Natural killer cell (primary cell): ENCODE measurements around the gene GRPEL2. TPM values are rescaled to one million over a fixed set of nuclear protein-coding genes. Genes with fewer than 3 reads are reported as not detected.

Source experiments
- ATAC-seq, 3 donors: fragments of 150-1000 bp in 2 of 3; fragments of 200-7000 bp in 1 of 3; cut with Tn5 transposase; 1 replicate in 1 of 3; 2 replicates in 2 of 3; pipeline ENCODE4 v1.10.0; 2021; ENCODE audit warnings: mild to moderate bottlenecking in 2 of 3, moderate library complexity in 2 of 3
- DNase-seq, 2 donors: peaks; one replicate each; pipeline versions ENCODE4 v3.0.0 to v3.0.0-alpha.2; 2013 to 2021; ENCODE audit warnings: mixed read lengths in 1 of 2
- H3K27ac ChIP-seq: one replicate; pipeline ENCODE4 v1.5.1; 2013; ENCODE audit warnings: mild to moderate bottlenecking, low read length
- H3K27me3 ChIP-seq: one replicate; pipeline ENCODE4 v1.6.1; 2013; ENCODE audit warnings: low read length; ENCODE audit not compliant: control insufficient read depth, insufficient read depth
- H3K36me3 ChIP-seq: one replicate; pipeline ENCODE4 v1.6.1; 2013; ENCODE audit warnings: low read length; ENCODE audit not compliant: control insufficient read depth, insufficient read depth
- H3K4me1 ChIP-seq: one replicate; pipeline ENCODE4 v1.6.1; 2013; ENCODE audit warnings: low read length; ENCODE audit not compliant: control insufficient read depth, insufficient read depth
- H3K4me3 ChIP-seq: one replicate; pipeline ENCODE4 v1.5.1; 2013; ENCODE audit warnings: low read length
- H3K9me3 ChIP-seq: one replicate; pipeline ENCODE4 v1.6.1; 2013; ENCODE audit warnings: low read length; ENCODE audit not compliant: control insufficient read depth, insufficient read depth
- H3K27ac Mint-ChIP-seq, 2 donors: one replicate each; pipeline ENCODE4 v1.8.0; 2022; ENCODE audit warnings: mild to moderate bottlenecking in 2 of 2, mixed read lengths in 2 of 2, moderate library complexity in 1 of 2
- H3K27me3 Mint-ChIP-seq, 2 donors: one replicate each; pipeline ENCODE4 v1.8.0; 2022; ENCODE audit warnings: low read depth in 2 of 2, mixed read lengths in 2 of 2
- H3K36me3 Mint-ChIP-seq: one replicate; pipeline ENCODE4 v1.8.0; 2022; ENCODE audit warnings: mixed read lengths
- H3K4me1 Mint-ChIP-seq, 2 donors: one replicate each; pipeline ENCODE4 v1.8.0; 2022; ENCODE audit warnings: mixed read lengths in 2 of 2
- H3K4me3 Mint-ChIP-seq: one replicate; pipeline ENCODE4 v1.8.0; 2022; ENCODE audit warnings: mild to moderate bottlenecking, moderate library complexity, mixed read lengths
- H3K9me3 Mint-ChIP-seq, 2 donors: one replicate each; pipeline ENCODE4 v1.8.0; 2022; ENCODE audit warnings: mixed read lengths in 2 of 2
- CTCF ChIP-seq: fragments of 200-600 bp; IDR thresholded peaks from one replicate; pipeline ENCODE4 v1.8.0; 2022; ENCODE audit warnings: antibody characterized with exemption
- WGBS: methylation state at CpG from one replicate; pipeline ENCODE4 v1.1.7; 2013; ENCODE audit warnings: missing lambda C conversion rate; ENCODE audit not compliant: insufficient coverage; 5-methylcytosine and 5-hydroxymethylcytosine counted together
- intact Hi-C: fragments of 100-400 bp; cut with micrococcal nuclease; formaldehyde crosslinking; loops from one replicate; pipeline ENCODE4 v1.14.2; 2022
- total RNA-seq, 4 donors: library from RNA; stranded (reverse); fragments of 120-200 nt in 1 of 4; gene quantifications; one replicate each; pipeline versions ENCODE4 v1.2.3 to v1.2.4, GENCODE V29; 2013 to 2022

GRPEL2 gene
- total RNA-seq, 3 donors from 2014 or later (not counting 1 experiment from before 2014, with no cell fraction given) = 5.6 to 12.9 (median 6.8) TPM

GRCh38 chr5:149357370-149358293 lies 12.3 kb downstream of the GRPEL2 start, which contains the start of gene PCYOX1L:
Gene PCYOX1L, plus strand, starts transcription at chr5:149358046. Its CDS starts 23 bp downstream, at chr5:149358069.
- peaks cover 26% of the 10 kb centered on the region for H3K36me3 ChIP-seq
- DNase-seq = peak; percentile 91 to 97
- peaks cover 31 to 36% of the 10 kb centered on the region in 2 donors for H3K4me1 Mint-ChIP-seq
- no peaks in the 10 kb centered on the region for H3K27me3 Mint-ChIP-seq
- no peaks in the 10 kb centered on the region for H3K27me3 ChIP-seq
- H3K9me3 Mint-ChIP-seq = no peaks in the 10 kb centered on the region
- H3K4me3 ChIP-seq = peak within 1 kb of the TSS; percentile 78
- H3K36me3 Mint-ChIP-seq = peaks cover 6% of the 10 kb centered on the region
- no peaks in the 10 kb centered on the region for H3K9me3 ChIP-seq
- peak within 1 kb of the TSS; percentile 93 for H3K4me3 Mint-ChIP-seq
- ATAC-seq = peak; percentile 97 to 99 (median 98)
- TF ChIP-seq CTCF = no peak
- under 1% methylated on average over 60 of the region's 61 CpGs for WGBS
- H3K27ac Mint-ChIP-seq = peak within 1 kb of the TSS; percentile 85 to 93
- intact Hi-C loops = loop anchor here (1.0 to 2.0 kb wide), 2 partner anchors 12 to 193 kb away; partner anchors contain the start of genes CSNK1A1 and GRPEL2
- H3K4me1 ChIP-seq = peaks cover 20% of the 10 kb centered on the region
- peak within 1 kb of the TSS; percentile 62 for H3K27ac ChIP-seq

GRCh38 chr5:149358294-149358651 lies 13.0 kb downstream of the GRPEL2 start:
- DNase-seq = peak in 1 of 2 donors; percentile 60

GRCh38 chr5:149358868-149359495 lies 13.7 kb downstream of the GRPEL2 start:
- ATAC-seq (no peak), DNase-seq (no peak)
- H3K9me3 Mint-ChIP-seq = no peaks in the 10 kb centered on the region
- Histone ChIP-seq H3K4me3 (no peak overlapping the region), H3K4me1 (peaks cover 20% of the 10 kb centered on the region), H3K36me3 (peaks cover 13% of the 10 kb centered on the region), H3K27ac (no peak overlapping the region), H3K9me3 (no peaks in the 10 kb centered on the region), H3K27me3 (no peaks in the 10 kb centered on the region)
- peaks cover 6% of the 10 kb centered on the region for H3K36me3 Mint-ChIP-seq
- WGBS = 96% methylated on average over 8 of the region's 8 CpGs
- H3K4me1 Mint-ChIP-seq = peaks cover 31 to 36% of the 10 kb centered on the region in 2 donors
- intact Hi-C loops = no loop called here
- no peaks in the 10 kb centered on the region for H3K27me3 Mint-ChIP-seq
- TF ChIP-seq CTCF = no peak
- H3K27ac Mint-ChIP-seq = peak overlapping the region; percentile 85 to 93
- H3K4me3 Mint-ChIP-seq = peak overlapping the region; percentile 93

More at GRCh38 chr5:149358294-149358651, 13.0 kb downstream of the GRPEL2 start:
- Histone ChIP-seq H3K9me3 (no peaks in the 10 kb centered on the region), H3K4me1 (peaks cover 20% of the 10 kb centered on the region), H3K27ac (peak overlapping the region; percentile 62), H3K27me3 (no peaks in the 10 kb centered on the region), H3K36me3 (peaks cover 20% of the 10 kb centered on the region), H3K4me3 (peak overlapping the region; percentile 78)
- Mint-ChIP-seq H3K27ac (peak overlapping the region; percentile 85 to 93), H3K4me3 (peak overlapping the region; percentile 93), H3K27me3 (no peaks in the 10 kb centered on the region), H3K4me1 (peaks cover 31 to 36% of the 10 kb centered on the region in 2 donors), H3K9me3 (no peaks in the 10 kb centered on the region), H3K36me3 (peaks cover 6% of the 10 kb centered on the region)
- ATAC-seq = peak; percentile 1 to 56 (median 6)
- intact Hi-C loops = no loop called here
- no peak for TF ChIP-seq CTCF
- under 1% methylated on average over 18 of the region's 18 CpGs for WGBS
